Keratinocyte (primary cell): ENCODE measurements around the gene SLC17A2. TPM values are rescaled to one million over a fixed set of nuclear protein-coding genes. Genes with fewer than 3 reads are reported as not detected.

Source experiments
- DNase-seq: peaks from one replicate; pipeline ENCODE4 v3.0.0-alpha.2; 2011; ENCODE audit warnings: low read depth, missing footprints, low spot score
- FAIRE-seq: peaks from 2 replicates; lab custom pipeline; 2011; peaks lifted over from hg19 to GRCh38; lab: Jason Lieb, UNC
- H2AFZ ChIP-seq: 2 replicates; pipeline ENCODE4 v1.6.0; 2012; ENCODE audit warnings: low read length, control low read depth, inconsistent platforms; ENCODE audit not compliant: control insufficient read depth
- H3K27ac ChIP-seq: 2 replicates; pipeline ENCODE4 v1.5.1; 2011; ENCODE audit warnings: low read length; ENCODE audit not compliant: control insufficient read depth, insufficient read depth
- H3K27me3 ChIP-seq: 3 replicates; pipeline ENCODE4 v1.6.0; 2011; ENCODE audit warnings: low read length; ENCODE audit not compliant: control insufficient read depth, insufficient read depth; ENCODE audit errors: extremely low read depth
- H3K36me3 ChIP-seq, 2 experiments: 2 replicates in 1 of 2; 3 replicates in 1 of 2; pipeline ENCODE4 v1.5.1; 2011; ENCODE audit warnings: low read length in 2 of 2, mild to moderate bottlenecking in 1 of 2; ENCODE audit not compliant: control insufficient read depth in 2 of 2, insufficient read depth in 2 of 2; ENCODE audit errors: extremely low read depth in 1 of 2
- H3K4me1 ChIP-seq: 3 replicates; pipeline ENCODE4 v1.5.1; 2011; ENCODE audit warnings: low read length; ENCODE audit not compliant: control insufficient read depth, insufficient read depth; ENCODE audit errors: extremely low read depth
- H3K4me2 ChIP-seq: 3 replicates; pipeline ENCODE4 v1.6.0; 2011; ENCODE audit warnings: low read depth, low read length; ENCODE audit not compliant: control insufficient read depth, insufficient read depth; ENCODE audit errors: extremely low read depth
- H3K4me3 ChIP-seq, 3 experiments: fragments of 200-600 bp in 1 of 3; sonication (generic) in 1 of 3; 2 replicates in 2 of 3; 3 replicates in 1 of 3; pipeline ENCODE4 v1.5.1; 2011 to 2016; ENCODE audit warnings: low read length in 3 of 3, mild to moderate bottlenecking in 3 of 3, control low read depth in 2 of 3, inconsistent platforms in 1 of 3, low read depth in 1 of 3, mixed read lengths in 1 of 3, mixed run types in 1 of 3, moderate library complexity in 1 of 3; ENCODE audit not compliant: control insufficient read depth in 2 of 3, insufficient read depth in 2 of 3; ENCODE audit errors: extremely low read depth in 1 of 3
- H3K79me2 ChIP-seq: 2 replicates; pipeline ENCODE4 v1.6.0; 2012; ENCODE audit warnings: low read length; ENCODE audit not compliant: control insufficient read depth, insufficient read depth
- H3K9ac ChIP-seq: 3 replicates; pipeline ENCODE4 v1.6.0; 2011; ENCODE audit warnings: low read length; ENCODE audit not compliant: control insufficient read depth, insufficient read depth; ENCODE audit errors: extremely low read depth
- H3K9me1 ChIP-seq: 3 replicates; pipeline ENCODE4 v1.6.0; 2011; ENCODE audit warnings: low read length; ENCODE audit not compliant: control insufficient read depth, insufficient read depth; ENCODE audit errors: extremely low read depth
- H3K9me3 ChIP-seq: 2 replicates; pipeline ENCODE4 v1.5.1; 2012; ENCODE audit warnings: low read depth, low read length; ENCODE audit not compliant: control insufficient read depth
- H4K20me1 ChIP-seq: 3 replicates; pipeline ENCODE4 v1.6.0; 2011; ENCODE audit warnings: low read length; ENCODE audit not compliant: control insufficient read depth, insufficient read depth; ENCODE audit errors: extremely low read depth
- EZH2 ChIP-seq: IDR thresholded peaks from one replicate; pipeline ENCODE4 v1.6.1; 2012; ENCODE audit warnings: inconsistent platforms, mild to moderate bottlenecking, low read length, moderate library complexity
- dilution Hi-C: fragments of 300-500 bp; cut with MboI; formaldehyde crosslinking; loops from one replicate; pipeline ENCODE4 v1.7.0; 2020; ENCODE audit warnings: low sequenced_read_pairs; ENCODE audit not compliant: extremely low pct_ligation_motif_present
- polyA plus RNA-seq, 5 experiments: library from polyadenylated mRNA; depleted of rRNA in 3 of 5; stranded (reverse) in 3 of 5; stranded (forward) in 1 of 5; unstranded in 1 of 5; fragments of >200 nt; gene quantifications; 1 replicate in 1 of 5; 2 replicates in 3 of 5; 3 replicates in 1 of 5; pipeline versions ENCODE4 v1.2.1 to v1.2.3, GENCODE V29; 2011 to 2012; ENCODE audit warnings: missing spikeins in 2 of 5, low read depth in 1 of 5, low replicate concordance in 1 of 5
- TF ChIP-seq, protein P1 (sequence below), 3 experiments: IDR thresholded peaks in 1 of 3; conservative IDR thresholded peaks in 1 of 3; optimal IDR thresholded peaks in 1 of 3; 2 replicates in 2 of 3; 3 replicates in 1 of 3; pipeline versions ENCODE3 to v1.5.1; 2011; ENCODE audit warnings: low read length in 3 of 3, mild to moderate bottlenecking in 3 of 3, moderate library complexity in 2 of 3, control low read depth in 1 of 3, inconsistent platforms in 1 of 3; ENCODE audit not compliant: insufficient read depth in 2 of 3; ENCODE audit errors: extremely low read depth in 1 of 3

Gene SLC17A2
- polyA plus RNA-seq, 1 donor (not counting 4 experiments of a cell fraction or from before 2014, with no cell fraction given), result not detected

DNA sequence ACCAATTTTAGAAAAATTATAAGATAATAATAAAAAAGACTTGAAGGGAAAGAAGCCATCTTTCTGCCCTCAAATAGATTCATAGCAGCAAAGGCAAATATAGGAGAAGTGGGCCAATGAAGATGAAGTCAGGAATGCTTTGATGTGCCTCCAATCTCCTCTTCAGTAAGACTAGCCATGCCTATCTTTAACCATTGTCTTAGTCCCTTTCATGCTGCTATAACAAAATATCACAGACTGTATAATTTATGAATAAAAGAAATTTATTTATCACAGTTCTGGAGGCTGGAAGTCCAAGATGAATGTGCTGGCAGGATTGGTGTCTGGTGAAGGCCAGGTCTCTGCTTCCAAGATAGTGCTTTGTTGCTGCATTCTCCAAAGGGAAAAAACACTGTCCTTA, 37.6 kb downstream of the SLC17A2 start:
- Histone ChIP-seq H2AFZ (no peak overlapping the region), H3K4me1 (no peaks in the 10 kb centered on the region), H3K4me2 (no peak overlapping the region), H3K9ac (no peak overlapping the region), H3K27me3 (no peaks in the 10 kb centered on the region), H3K9me1 (no peaks in the 10 kb centered on the region), H4K20me1 (no peaks in the 10 kb centered on the region), H3K27ac (no peak overlapping the region), H3K9me3 (no peaks in the 10 kb centered on the region), H3K4me3 (no peak overlapping the region), H3K79me2 (no peaks in the 10 kb centered on the region), H3K36me3 (no peaks in the 10 kb centered on the region)
- dilution Hi-C loops, result no loop called here
- TF ChIP-seq EZH2, result no peak
- TF ChIP-seq, protein P1, sequence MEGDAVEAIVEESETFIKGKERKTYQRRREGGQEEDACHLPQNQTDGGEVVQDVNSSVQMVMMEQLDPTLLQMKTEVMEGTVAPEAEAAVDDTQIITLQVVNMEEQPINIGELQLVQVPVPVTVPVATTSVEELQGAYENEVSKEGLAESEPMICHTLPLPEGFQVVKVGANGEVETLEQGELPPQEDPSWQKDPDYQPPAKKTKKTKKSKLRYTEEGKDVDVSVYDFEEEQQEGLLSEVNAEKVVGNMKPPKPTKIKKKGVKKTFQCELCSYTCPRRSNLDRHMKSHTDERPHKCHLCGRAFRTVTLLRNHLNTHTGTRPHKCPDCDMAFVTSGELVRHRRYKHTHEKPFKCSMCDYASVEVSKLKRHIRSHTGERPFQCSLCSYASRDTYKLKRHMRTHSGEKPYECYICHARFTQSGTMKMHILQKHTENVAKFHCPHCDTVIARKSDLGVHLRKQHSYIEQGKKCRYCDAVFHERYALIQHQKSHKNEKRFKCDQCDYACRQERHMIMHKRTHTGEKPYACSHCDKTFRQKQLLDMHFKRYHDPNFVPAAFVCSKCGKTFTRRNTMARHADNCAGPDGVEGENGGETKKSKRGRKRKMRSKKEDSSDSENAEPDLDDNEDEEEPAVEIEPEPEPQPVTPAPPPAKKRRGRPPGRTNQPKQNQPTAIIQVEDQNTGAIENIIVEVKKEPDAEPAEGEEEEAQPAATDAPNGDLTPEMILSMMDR (optimal IDR thresholded peaks at IDR 0.05 in 1 of 3, IDR thresholded peaks at IDR 0.05 in 1 of 3, conservative IDR thresholded peaks at IDR 0.05 in 1 of 3; ENCODE audit: extremely low read depth in 1 of 3, insufficient read depth in 2 of 3, low read length in 3 of 3), result no peak
- DNase-seq (no peak), FAIRE-seq (no peak)

DNA sequence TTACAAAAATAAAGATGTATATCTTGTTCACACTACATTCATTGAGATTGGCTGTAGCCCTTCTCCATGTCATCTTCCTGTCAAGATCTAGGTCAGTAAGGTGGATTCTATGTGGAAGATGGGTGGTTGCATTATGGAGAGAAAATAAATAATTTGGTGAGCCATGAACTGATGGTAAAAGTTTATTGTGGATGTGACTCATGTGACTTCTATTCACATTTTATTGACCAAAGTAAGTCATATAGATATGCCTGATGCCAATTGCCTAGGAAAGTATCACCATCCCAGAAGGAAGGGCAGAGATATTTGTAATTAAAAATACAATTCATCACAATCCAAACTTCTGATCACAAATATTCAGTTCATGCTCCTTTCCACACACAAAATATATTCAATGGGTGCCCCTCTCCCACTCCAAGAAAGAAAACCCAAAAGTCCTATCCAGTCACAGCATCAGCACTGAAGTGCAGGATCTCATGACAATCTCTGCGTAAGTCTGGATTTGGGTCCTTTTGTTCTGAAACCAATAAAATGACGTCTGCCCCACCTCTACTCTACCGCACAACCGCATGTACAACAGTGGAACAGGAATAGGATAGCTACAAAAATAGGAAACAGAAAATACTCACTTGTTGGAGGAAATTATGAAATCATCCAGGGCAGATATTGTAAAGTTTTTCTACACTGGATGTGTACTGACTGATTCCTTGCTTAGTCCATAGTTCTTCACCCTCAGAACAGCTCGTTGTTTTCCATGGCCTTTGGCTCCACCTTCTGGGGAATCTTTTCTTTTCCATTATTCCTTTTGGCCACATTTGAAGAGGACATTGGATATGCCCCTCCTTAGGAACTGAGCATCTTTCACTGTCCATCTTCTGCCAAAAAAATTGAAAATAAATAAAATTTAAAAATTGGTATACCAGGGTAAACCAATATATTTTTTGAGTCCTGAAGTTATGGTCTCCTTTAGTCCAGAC, 40.3 kb downstream of the SLC17A2 start:
- Histone ChIP-seq H3K27me3 (no peaks in the 10 kb centered on the region), H3K79me2 (no peaks in the 10 kb centered on the region), H3K9ac (no peak overlapping the region), H2AFZ (no peak overlapping the region), H3K4me1 (no peaks in the 10 kb centered on the region), H3K9me1 (no peaks in the 10 kb centered on the region), H3K4me3 (no peak overlapping the region), H4K20me1 (no peaks in the 10 kb centered on the region), H3K27ac (no peak overlapping the region), H3K4me2 (no peak overlapping the region), H3K9me3 (no peaks in the 10 kb centered on the region), H3K36me3 (no peaks in the 10 kb centered on the region)
- TF ChIP-seq, protein P1 (optimal IDR thresholded peaks at IDR 0.05 in 1 of 3, IDR thresholded peaks at IDR 0.05 in 1 of 3, conservative IDR thresholded peaks at IDR 0.05 in 1 of 3; ENCODE audit: extremely low read depth in 1 of 3, insufficient read depth in 2 of 3, low read length in 3 of 3), result peak; percentile 35 to 55 (median 51)
- TF ChIP-seq EZH2, result no peak
- dilution Hi-C loops, result no loop called here
- peak; percentile 41 for FAIRE-seq
- DNase-seq, result no peak
